GM12878 (cell line): ENCODE measurements around the gene SYPL1. TPM values are rescaled to one million over a fixed set of nuclear protein-coding genes. Genes with fewer than 3 reads are reported as not detected.

Experiments
- BHLHE40 ChIP-seq, 2 experiments: fragments of 450-650 bp in 1 of 2; IDR thresholded peaks; 2 replicates each; pipeline ENCODE4 v1.6.1; 2011 to 2017; ENCODE audit warnings: low read depth in 2 of 2, borderline replicate concordance in 1 of 2, improper control_type of control experiment in 1 of 2, low read length in 1 of 2, mild to moderate bottlenecking in 1 of 2
- EED ChIP-seq: sonication (generic); IDR thresholded peaks from 2 replicates; pipeline ENCODE4 v1.6.1; 2016; ENCODE audit warnings: antibody characterized with exemption, low read depth
- EZH2 ChIP-seq: IDR thresholded peaks from 2 replicates; pipeline ENCODE4 v1.6.1; 2012; ENCODE audit warnings: low read depth, mild to moderate bottlenecking, control low read depth, inconsistent platforms, low read length, borderline replicate concordance; ENCODE audit not compliant: control insufficient read depth
- IKZF2 ChIP-seq, 2 experiments: fragments of 450-650 bp; IDR thresholded peaks; 2 replicates each; pipeline ENCODE4 v1.6.1; 2017; ENCODE audit warnings: mild to moderate bottlenecking in 2 of 2, moderate library complexity in 2 of 2
- MTA2 ChIP-seq: fragments of 450-650 bp; IDR thresholded peaks from 2 replicates; pipeline ENCODE4 v1.6.1; 2016; ENCODE audit warnings: low read depth, mild to moderate bottlenecking, moderate library complexity
- MTA3 ChIP-seq: IDR thresholded peaks from 2 replicates; pipeline ENCODE4 v1.6.1; 2012; ENCODE audit warnings: low read length, inconsistent platforms, borderline replicate concordance
- NBN ChIP-seq: fragments of 450-650 bp; IDR thresholded peaks from 2 replicates; pipeline ENCODE4 v1.6.1; 2016
- NFYA ChIP-seq: IDR thresholded peaks from 2 replicates; pipeline ENCODE4 v1.6.1; 2011; ENCODE audit warnings: low read depth, mild to moderate bottlenecking, low read length, improper control_type of control experiment, borderline replicate concordance
- NR2C1 ChIP-seq: fragments of 450-650 bp; IDR thresholded peaks from 2 replicates; pipeline ENCODE4 v1.6.1; 2017; ENCODE audit warnings: antibody characterized with exemption, mild to moderate bottlenecking, moderate library complexity
- RB1 ChIP-seq: fragments of 450-650 bp; formaldehyde crosslinking; IDR thresholded peaks from 2 replicates; pipeline ENCODE4 v1.6.1; 2017; ENCODE audit warnings: mild to moderate bottlenecking, borderline replicate concordance
- RFX5 ChIP-seq: IDR thresholded peaks from 2 replicates; pipeline ENCODE4 v1.6.1; 2011; ENCODE audit warnings: low read depth, low read length, improper control_type of control experiment
- STAT1 ChIP-seq: fragments of 450-650 bp; conservative IDR thresholded peaks from 2 replicates; pipeline ENCODE4 v1.6.1; 2014; ENCODE audit warnings: antibody characterized with exemption, mild to moderate bottlenecking
- TARDBP ChIP-seq: IDR thresholded peaks from 2 replicates; pipeline ENCODE4 v1.6.1; 2016; ENCODE audit warnings: borderline replicate concordance
- ZNF384 ChIP-seq: IDR thresholded peaks from 2 replicates; pipeline ENCODE4 v1.6.1; 2012; ENCODE audit warnings: low read depth, mild to moderate bottlenecking, low read length, improper control_type of control experiment, borderline replicate concordance
- ZSCAN29 ChIP-seq: fragments of 450-650 bp; IDR thresholded peaks from 2 replicates; pipeline ENCODE4 v1.6.1; 2017; ENCODE audit warnings: mild to moderate bottlenecking, moderate library complexity
- polyA plus RNA-seq, 11 experiments: library from polyadenylated mRNA; depleted of rRNA in 4 of 11; unstranded in 6 of 11; stranded (reverse) in 5 of 11; fragments of >200 nt; fragmentation: Nextera tagmentation in 4 of 11; fragmentation: Illumina TruSeq in 1 of 11; extraction: Ambion mirVana in 4 of 11; extraction: Trizol in 1 of 11; gene quantifications; 1 replicate in 1 of 11; 2 replicates in 10 of 11; pipeline versions ENCODE4 v1.2.1 to v1.2.3, GENCODE V29; 2011 to 2016; ENCODE audit warnings: inconsistent platforms in 2 of 11, missing spikeins in 2 of 11, low read depth in 1 of 11
- total RNA-seq, 4 experiments: library from RNA; depleted of rRNA in 3 of 4; stranded (reverse); fragments of >200 nt in 3 of 4; fragmentation: Illumina TruSeq in 1 of 4; extraction: Trizol in 1 of 4; gene quantifications; 2 replicates each; pipeline versions ENCODE4 v1.2.1 to v1.2.3, GENCODE V29; 2013 to 2021
- TF ChIP-seq, protein P1 (sequence below): fragments of 450-650 bp; IDR thresholded peaks from 2 replicates; pipeline ENCODE4 v1.6.1; 2016; ENCODE audit warnings: mild to moderate bottlenecking, moderate library complexity, borderline replicate concordance
- TF ChIP-seq, protein P2 (sequence below): fragments of 450-650 bp; IDR thresholded peaks from 2 replicates; pipeline ENCODE4 v1.6.1; 2018; ENCODE audit warnings: borderline replicate concordance, mild to moderate bottlenecking; ENCODE audit not compliant: partially characterized antibody
- TF ChIP-seq, protein P3 (sequence below): fragments of 450-650 bp; IDR thresholded peaks from 2 replicates; pipeline ENCODE4 v1.6.1; 2017; ENCODE audit warnings: low read depth, mild to moderate bottlenecking, moderate library complexity
- TF ChIP-seq, protein P4 (sequence below): fragments of 450-650 bp; conservative IDR thresholded peaks from 2 replicates; pipeline ENCODE4 v1.6.1; 2017; ENCODE audit warnings: mild to moderate bottlenecking, moderate library complexity

Gene SYPL1
- total and polyA plus RNA-seq, 10 of the 15 experiments (the other 5 are each of a cell fraction or from before 2014, with no cell fraction given), result 34.5 to 177 (median 87.3) TPM

DNA sequence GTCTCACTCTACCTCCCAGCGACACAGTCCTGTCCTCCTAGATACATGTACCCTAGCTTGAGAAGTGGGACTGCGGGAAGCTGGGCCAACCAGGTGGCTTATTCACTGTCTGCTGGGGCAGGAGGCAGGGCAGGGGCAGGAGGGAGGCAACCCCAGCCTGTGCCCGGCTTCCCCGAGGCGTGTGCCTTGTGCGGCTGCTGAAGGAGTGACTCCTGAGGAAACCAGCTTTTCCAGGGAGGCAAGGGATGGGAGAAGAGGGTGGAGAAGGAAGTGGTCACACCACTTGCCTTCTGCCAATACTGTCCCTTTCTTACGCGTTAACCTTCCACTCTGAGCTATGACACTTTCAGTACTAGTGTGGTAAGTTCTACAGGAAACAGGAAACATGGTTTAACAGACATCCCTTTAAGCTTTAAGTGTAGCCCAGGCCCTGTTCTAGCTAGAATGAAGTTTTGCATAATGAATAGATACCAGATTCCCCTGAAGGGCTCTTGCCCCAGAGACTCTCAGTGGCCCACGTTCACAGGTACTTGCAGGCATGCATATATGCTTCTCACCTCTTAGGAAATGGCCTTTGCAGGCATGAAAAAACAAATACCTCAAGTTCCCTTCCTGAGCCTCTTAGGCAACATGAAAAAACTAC, 40.6 kb downstream of the SYPL1 start (continued):
- TF ChIP-seq ZSCAN29 (no peak), RB1 (no peak), STAT1 (no peak), NBN (peak; percentile 65; the same call in 1 of the 2 replicates), ZNF384 (0 out of 2 replicates have a peak, but pooled peaks have one; percentile 16), NFYA (no peak), IKZF2 (IDR thresholded peaks at IDR 0.05) (peak; percentile 99), EED (peak; percentile 100), MTA2 (peak; percentile 81), NR2C1 (no peak), MTA3 (peak; percentile 79; the same call in 1 of the 2 replicates), BHLHE40 (IDR thresholded peaks at IDR 0.05; ENCODE audit: borderline replicate concordance in 1 of 2, low read depth in 2 of 2, low read length in 1 of 2) (peak; percentile 59 to 66; a peak in 3 of 4 replicates), RFX5 (no peak), EZH2 (no peak), TARDBP (no peak)
- TF ChIP-seq, protein P1, sequence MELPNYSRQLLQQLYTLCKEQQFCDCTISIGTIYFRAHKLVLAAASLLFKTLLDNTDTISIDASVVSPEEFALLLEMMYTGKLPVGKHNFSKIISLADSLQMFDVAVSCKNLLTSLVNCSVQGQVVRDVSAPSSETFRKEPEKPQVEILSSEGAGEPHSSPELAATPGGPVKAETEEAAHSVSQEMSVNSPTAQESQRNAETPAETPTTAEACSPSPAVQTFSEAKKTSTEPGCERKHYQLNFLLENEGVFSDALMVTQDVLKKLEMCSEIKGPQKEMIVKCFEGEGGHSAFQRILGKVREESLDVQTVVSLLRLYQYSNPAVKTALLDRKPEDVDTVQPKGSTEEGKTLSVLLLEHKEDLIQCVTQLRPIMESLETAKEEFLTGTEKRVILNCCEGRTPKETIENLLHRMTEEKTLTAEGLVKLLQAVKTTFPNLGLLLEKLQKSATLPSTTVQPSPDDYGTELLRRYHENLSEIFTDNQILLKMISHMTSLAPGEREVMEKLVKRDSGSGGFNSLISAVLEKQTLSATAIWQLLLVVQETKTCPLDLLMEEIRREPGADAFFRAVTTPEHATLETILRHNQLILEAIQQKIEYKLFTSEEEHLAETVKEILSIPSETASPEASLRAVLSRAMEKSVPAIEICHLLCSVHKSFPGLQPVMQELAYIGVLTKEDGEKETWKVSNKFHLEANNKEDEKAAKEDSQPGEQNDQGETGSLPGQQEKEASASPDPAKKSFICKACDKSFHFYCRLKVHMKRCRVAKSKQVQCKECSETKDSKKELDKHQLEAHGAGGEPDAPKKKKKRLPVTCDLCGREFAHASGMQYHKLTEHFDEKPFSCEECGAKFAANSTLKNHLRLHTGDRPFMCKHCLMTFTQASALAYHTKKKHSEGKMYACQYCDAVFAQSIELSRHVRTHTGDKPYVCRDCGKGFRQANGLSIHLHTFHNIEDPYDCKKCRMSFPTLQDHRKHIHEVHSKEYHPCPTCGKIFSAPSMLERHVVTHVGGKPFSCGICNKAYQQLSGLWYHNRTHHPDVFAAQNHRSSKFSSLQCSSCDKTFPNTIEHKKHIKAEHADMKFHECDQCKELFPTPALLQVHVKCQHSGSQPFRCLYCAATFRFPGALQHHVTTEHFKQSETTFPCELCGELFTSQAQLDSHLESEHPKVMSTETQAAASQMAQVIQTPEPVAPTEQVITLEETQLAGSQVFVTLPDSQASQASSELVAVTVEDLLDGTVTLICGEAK, result peak; percentile 33; the same call in 1 of the 2 replicates
- TF ChIP-seq, protein P2, sequence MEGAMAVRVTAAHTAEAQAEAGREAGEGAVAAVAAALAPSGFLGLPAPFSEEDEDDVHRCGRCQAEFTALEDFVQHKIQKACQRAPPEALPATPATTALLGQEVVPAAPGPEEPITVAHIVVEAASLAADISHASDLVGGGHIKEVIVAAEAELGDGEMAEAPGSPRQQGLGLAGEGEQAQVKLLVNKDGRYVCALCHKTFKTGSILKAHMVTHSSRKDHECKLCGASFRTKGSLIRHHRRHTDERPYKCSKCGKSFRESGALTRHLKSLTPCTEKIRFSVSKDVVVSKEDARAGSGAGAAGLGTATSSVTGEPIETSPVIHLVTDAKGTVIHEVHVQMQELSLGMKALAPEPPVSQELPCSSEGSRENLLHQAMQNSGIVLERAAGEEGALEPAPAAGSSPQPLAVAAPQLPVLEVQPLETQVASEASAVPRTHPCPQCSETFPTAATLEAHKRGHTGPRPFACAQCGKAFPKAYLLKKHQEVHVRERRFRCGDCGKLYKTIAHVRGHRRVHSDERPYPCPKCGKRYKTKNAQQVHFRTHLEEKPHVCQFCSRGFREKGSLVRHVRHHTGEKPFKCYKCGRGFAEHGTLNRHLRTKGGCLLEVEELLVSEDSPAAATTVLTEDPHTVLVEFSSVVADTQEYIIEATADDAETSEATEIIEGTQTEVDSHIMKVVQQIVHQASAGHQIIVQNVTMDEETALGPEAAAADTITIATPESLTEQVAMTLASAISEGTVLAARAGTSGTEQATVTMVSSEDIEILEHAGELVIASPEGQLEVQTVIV, result no peak
- TF ChIP-seq, protein P3, sequence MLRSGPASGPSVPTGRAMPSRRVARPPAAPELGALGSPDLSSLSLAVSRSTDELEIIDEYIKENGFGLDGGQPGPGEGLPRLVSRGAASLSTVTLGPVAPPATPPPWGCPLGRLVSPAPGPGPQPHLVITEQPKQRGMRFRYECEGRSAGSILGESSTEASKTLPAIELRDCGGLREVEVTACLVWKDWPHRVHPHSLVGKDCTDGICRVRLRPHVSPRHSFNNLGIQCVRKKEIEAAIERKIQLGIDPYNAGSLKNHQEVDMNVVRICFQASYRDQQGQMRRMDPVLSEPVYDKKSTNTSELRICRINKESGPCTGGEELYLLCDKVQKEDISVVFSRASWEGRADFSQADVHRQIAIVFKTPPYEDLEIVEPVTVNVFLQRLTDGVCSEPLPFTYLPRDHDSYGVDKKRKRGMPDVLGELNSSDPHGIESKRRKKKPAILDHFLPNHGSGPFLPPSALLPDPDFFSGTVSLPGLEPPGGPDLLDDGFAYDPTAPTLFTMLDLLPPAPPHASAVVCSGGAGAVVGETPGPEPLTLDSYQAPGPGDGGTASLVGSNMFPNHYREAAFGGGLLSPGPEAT, result peak; percentile 93
- TF ChIP-seq, protein P4, sequence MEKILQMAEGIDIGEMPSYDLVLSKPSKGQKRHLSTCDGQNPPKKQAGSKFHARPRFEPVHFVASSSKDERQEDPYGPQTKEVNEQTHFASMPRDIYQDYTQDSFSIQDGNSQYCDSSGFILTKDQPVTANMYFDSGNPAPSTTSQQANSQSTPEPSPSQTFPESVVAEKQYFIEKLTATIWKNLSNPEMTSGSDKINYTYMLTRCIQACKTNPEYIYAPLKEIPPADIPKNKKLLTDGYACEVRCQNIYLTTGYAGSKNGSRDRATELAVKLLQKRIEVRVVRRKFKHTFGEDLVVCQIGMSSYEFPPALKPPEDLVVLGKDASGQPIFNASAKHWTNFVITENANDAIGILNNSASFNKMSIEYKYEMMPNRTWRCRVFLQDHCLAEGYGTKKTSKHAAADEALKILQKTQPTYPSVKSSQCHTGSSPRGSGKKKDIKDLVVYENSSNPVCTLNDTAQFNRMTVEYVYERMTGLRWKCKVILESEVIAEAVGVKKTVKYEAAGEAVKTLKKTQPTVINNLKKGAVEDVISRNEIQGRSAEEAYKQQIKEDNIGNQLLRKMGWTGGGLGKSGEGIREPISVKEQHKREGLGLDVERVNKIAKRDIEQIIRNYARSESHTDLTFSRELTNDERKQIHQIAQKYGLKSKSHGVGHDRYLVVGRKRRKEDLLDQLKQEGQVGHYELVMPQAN, result peak; percentile 21; the same call in 1 of the 2 replicates
